K562 (cell line): ENCODE results near the gene F8A1. TPM values are rescaled to one million over a fixed set of nuclear protein-coding genes. Genes with fewer than 3 reads are reported as not detected.

Experiments used
- ATAC-seq: fragments of 200-7000 bp; cut with Tn5 transposase; 3 replicates; pipeline ENCODE4 v1.9.1; 2020; ENCODE audit warnings: moderate library complexity
- BruUV-seq: library from RNA; stranded (reverse); fragments of 400-500 nt; replicated peaks from 2 replicates; lab custom pipeline; 2021; lab: Mats Ljungman, UMichigan
- CTCF ChIA-PET: fragments of 300-600 bp; formaldehyde crosslinking; extraction: SDS; loops from one replicate; lab custom pipeline; 2021; ENCODE audit warnings: low intra/inter-chr PET ratio; lab: Yijun Ruan, JAX
- POLR2A ChIA-PET: fragments of 300-600, 350-650 bp; sonication (Branson Sonifier 250); formaldehyde crosslinking; extraction: SDS; loops from one replicate; lab custom pipeline; 2021; ENCODE audit warnings: antibody characterized with exemption, inconsistent platforms; lab: Yijun Ruan, JAX
- DNase-seq, 4 experiments: peaks; one replicate each; pipeline versions ENCODE4 v3.0.0 to v3.0.0-alpha.2; 2011 to 2018; ENCODE audit warnings: low spot score in 3 of 4, mixed read lengths in 3 of 4; ENCODE audit errors: extremely low read depth in 1 of 4
- FAIRE-seq: peaks from 2 replicates; lab custom pipeline; 2011; peaks lifted over from hg19 to GRCh38; lab: Jason Lieb, UNC
- H2AFZ ChIP-seq: 2 replicates; pipeline ENCODE4 v1.6.0; 2011; ENCODE audit warnings: low read depth, low read length, control low read depth, inconsistent platforms
- H3K27ac ChIP-seq: fragments of 200-600 bp; 3 replicates; pipeline ENCODE4 v1.8.0; 2011; ENCODE audit warnings: low read depth, mild to moderate bottlenecking, control low read depth, inconsistent platforms, low read length, moderate library complexity, mixed read lengths; ENCODE audit errors: extremely low read depth
- H3K27me3 ChIP-seq, 2 experiments: fragments of 300-600 bp in 1 of 2; 2 replicates in 1 of 2; 3 replicates in 1 of 2; pipeline versions ENCODE4 v1.6.0 to v1.8.0; 2011; ENCODE audit warnings: inconsistent platforms in 2 of 2, low read length in 2 of 2, mild to moderate bottlenecking in 1 of 2, mixed read lengths in 1 of 2, moderate library complexity in 1 of 2; ENCODE audit not compliant: control insufficient read depth in 2 of 2, insufficient read depth in 2 of 2
- H3K36me3 ChIP-seq: fragments of 300-600 bp; 3 replicates; pipeline ENCODE4 v1.8.0; 2011; ENCODE audit warnings: mild to moderate bottlenecking, low read length, inconsistent platforms; ENCODE audit not compliant: control insufficient read depth, insufficient read depth
- H3K4me1 ChIP-seq, 2 experiments: fragments of 200-600 bp in 1 of 2; replicated peaks in 1 of 2; 2 replicates in 1 of 2; 3 replicates in 1 of 2; pipeline versions ENCODE4 v1.5.1 to v1.8.0; 2011; ENCODE audit warnings: inconsistent platforms in 2 of 2, low read length in 2 of 2, mild to moderate bottlenecking in 1 of 2, mixed read lengths in 1 of 2, moderate library complexity in 1 of 2; ENCODE audit not compliant: control insufficient read depth in 2 of 2, insufficient read depth in 2 of 2
- H3K4me2 ChIP-seq: 2 replicates; pipeline ENCODE4 v1.6.1; 2011; ENCODE audit warnings: low read length, control low read depth, inconsistent platforms, mixed read lengths; ENCODE audit not compliant: insufficient read depth
- H3K4me3 ChIP-seq: fragments of 200-600 bp; sonication (generic), shearing (Covaris generic); 2 replicates; pipeline ENCODE4 v1.5.1; 2016; ENCODE audit warnings: control low read depth, inconsistent platforms
- H3K79me2 ChIP-seq: fragments of 200-600 bp; 3 replicates; pipeline ENCODE4 v1.8.0; 2011; ENCODE audit warnings: low read length, inconsistent platforms; ENCODE audit not compliant: control insufficient read depth, insufficient read depth
- H3K9ac ChIP-seq, 2 experiments: 2 replicates each; pipeline versions ENCODE4 v1.6.0 to v1.6.1; 2011; ENCODE audit warnings: low read depth in 2 of 2, low read length in 2 of 2, control low read depth in 1 of 2, inconsistent platforms in 1 of 2, mild to moderate bottlenecking in 1 of 2, mixed read lengths in 1 of 2; ENCODE audit not compliant: insufficient read depth in 1 of 2
- H3K9me1 ChIP-seq: one replicate; pipeline ENCODE4 v1.6.0; 2011; ENCODE audit warnings: inconsistent platforms, mild to moderate bottlenecking, low read length, moderate library complexity; ENCODE audit not compliant: control insufficient read depth, insufficient read depth
- H3K9me3 ChIP-seq: replicated peaks from 2 replicates; pipeline ENCODE4 v1.5.1; 2011; ENCODE audit warnings: low read depth, low read length, inconsistent platforms; ENCODE audit not compliant: control insufficient read depth, insufficient read depth
- H4K20me1 ChIP-seq: replicated peaks from 2 replicates; pipeline ENCODE4 v1.6.1; 2011; ENCODE audit warnings: low read length, inconsistent platforms, mixed read lengths; ENCODE audit not compliant: control insufficient read depth, insufficient read depth
- CEBPB ChIP-seq: fragments of 450-650 bp; IDR thresholded peaks from 2 replicates; pipeline ENCODE4 v1.6.1; 2016; ENCODE audit warnings: missing genetic modification characterization, missing compliant biosample characterization
- CEBPG ChIP-seq, 3 experiments: fragments of 200-800 bp in 1 of 3; sonication (Bioruptor generic) in 1 of 3; sonication (generic) in 1 of 3; formaldehyde crosslinking in 1 of 3; IDR thresholded peaks in 2 of 3; conservative IDR thresholded peaks in 1 of 3; 2 replicates each; pipeline versions ENCODE4 v1.6.1 to v1.8.0; 2016 to 2022; ENCODE audit warnings: missing compliant biosample characterization in 2 of 3, missing genetic modification characterization in 2 of 3, mild to moderate bottlenecking in 1 of 3, missing genetic modification reagents in 1 of 3
- CHD1 ChIP-seq: fragments of 200-600 bp; sonication (generic); IDR thresholded peaks from one replicate; pipeline ENCODE4 v1.6.1; 2012; ENCODE audit warnings: mild to moderate bottlenecking, moderate library complexity, low read length, inconsistent platforms
- FOXA3 ChIP-seq, 2 experiments: fragments of 450-650 bp in 1 of 2; sonication (generic) in 1 of 2; formaldehyde crosslinking; IDR thresholded peaks in 1 of 2; conservative IDR thresholded peaks in 1 of 2; 2 replicates each; pipeline versions ENCODE4 v1.4.0 to v1.8.0; 2020 to 2022; ENCODE audit warnings: mild to moderate bottlenecking in 2 of 2, missing genetic modification reagents in 1 of 2
- STAT5B ChIP-seq: fragments of 250-450 bp; sonication (Bioruptor Pico); IDR thresholded peaks from 2 replicates; pipeline ENCODE4 v1.8.0; 2021; ENCODE audit warnings: mild to moderate bottlenecking, inconsistent platforms
- TBP ChIP-seq: optimal IDR thresholded peaks from 2 replicates; pipeline ENCODE3; 2011; ENCODE audit warnings: low read depth, low read length, improper control_type of control experiment
- ZSCAN29 ChIP-seq: fragments of 450-650 bp; IDR thresholded peaks from 2 replicates; pipeline ENCODE4 v1.6.1; 2017
- WGBS: fragments of 100-300 bp; shearing (Covaris generic); methylation state at CpG from one replicate; pipeline ENCODE4 v1.1.6; 2016; ENCODE audit warnings: low coverage, mixed read lengths; ENCODE audit not compliant: insufficient coverage; ENCODE audit errors: missing lambda C conversion rate; 5-methylcytosine and 5-hydroxymethylcytosine counted together
- in situ Hi-C: fragments of 300-500 bp; cut with MboI; formaldehyde crosslinking; loops from 4 replicates; pipeline ENCODE4 v1.15.0; 2018; ENCODE audit warnings: inconsistent platforms, mixed read lengths
- intact Hi-C: fragments of 100-400 bp; cut with micrococcal nuclease; formaldehyde crosslinking; loops from 2 replicates; pipeline ENCODE4 v1.14.2; 2022
- polyA plus RNA-seq, 8 experiments: library from polyadenylated mRNA; depleted of rRNA in 4 of 8; stranded (reverse) in 5 of 8; unstranded in 3 of 8; fragments of >200 nt; fragmentation: Nextera tagmentation in 2 of 8; fragmentation: Illumina TruSeq in 1 of 8; extraction: Ambion mirVana in 2 of 8; extraction: Trizol in 1 of 8; gene quantifications; 2 replicates each; pipeline versions ENCODE4 v1.2.1 to v1.2.3, GENCODE V29; 2011 to 2014; ENCODE audit warnings: inconsistent platforms in 1 of 8, missing spikeins in 1 of 8
- total RNA-seq, 7 experiments: library from RNA; depleted of rRNA in 6 of 7; stranded (reverse); fragments of >200 nt in 6 of 7; fragmentation: Illumina TruSeq in 2 of 7; extraction: Trizol in 2 of 7; gene quantifications; 2 replicates each; pipeline versions ENCODE4 v1.2.1 to v1.2.3, GENCODE V29; 2011 to 2021; ENCODE audit warnings: low replicate concordance in 1 of 7
- TF ChIP-seq, protein P1 (sequence below): fragments of 250-450 bp; sonication (Bioruptor Pico); IDR thresholded peaks from 2 replicates; pipeline ENCODE4 v1.4.0; 2020; ENCODE audit warnings: mild to moderate bottlenecking, moderate library complexity

Gene F8A1
- total and polyA plus RNA-seq, 9 of the 15 experiments (the other 6 are each of a cell fraction or from before 2014, with no cell fraction given) = 0.11 to 0.27 TPM; not detected in 7

DNA sequence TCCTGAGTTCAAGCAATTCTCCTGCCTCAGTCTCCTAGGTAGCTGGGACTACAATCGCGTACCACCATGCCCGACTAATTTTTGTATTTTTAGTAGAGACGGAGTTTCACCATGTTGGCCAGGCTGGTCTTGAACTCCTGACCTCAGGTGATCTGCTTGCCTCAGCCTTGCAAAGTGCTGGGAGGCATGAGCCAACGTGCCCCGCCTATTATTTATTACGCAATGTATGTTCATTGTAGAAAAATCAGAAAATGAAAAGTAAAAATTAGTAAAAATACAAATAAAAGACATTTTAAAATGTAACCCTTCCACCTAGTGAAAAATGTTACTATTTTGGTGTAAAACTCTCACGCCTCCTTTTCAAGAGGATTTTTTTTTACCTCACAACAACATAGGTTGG is 14.2 kb downstream of the F8A1 start:
- H3K79me2 ChIP-seq = no peaks in the 10 kb centered on the region
- H2AFZ ChIP-seq = no peak overlapping the region
- in situ Hi-C loops (no loop called here), intact Hi-C loops (no loop called here)
- 0 out of 5 replicates have a peak, but pooled peaks cover 0 to 2% of the 10 kb centered on the region in 2 experiments for H3K27me3 ChIP-seq
- H3K9me1 ChIP-seq = no peaks in the 10 kb centered on the region
- H3K4me1 ChIP-seq = no peaks in the 10 kb centered on the region
- no peak for TF ChIP-seq ZSCAN29
- TF ChIP-seq CEBPG (CRISPR knock-in tag; IDR thresholded peaks at IDR 0.05) = no peak
- peak in 1 of 2 experiments; percentile 81; a peak in 2 of 4 replicates for TF ChIP-seq CEBPG (tag; conservative IDR thresholded peaks at IDR 0.05 in 1 of 2, IDR thresholded peaks at IDR 0.05 in 1 of 2)
- TF ChIP-seq CEBPB (tag) = peak; percentile 82
- no peak overlapping the region for H3K9ac ChIP-seq
- BruUV-seq = no TSS peak
- H3K27ac ChIP-seq = no peak overlapping the region
- WGBS = 9% methylated on average over 6 of the region's 8 CpGs
- no peaks in the 10 kb centered on the region for H3K9me3 ChIP-seq
- no peak overlapping the region for H3K4me2 ChIP-seq
- H4K20me1 ChIP-seq = no peaks in the 10 kb centered on the region
- H3K36me3 ChIP-seq = no peaks in the 10 kb centered on the region
- CTCF ChIA-PET = no interaction called here
- POLR2A ChIA-PET = no interaction called here
- no peak overlapping the region for H3K4me3 ChIP-seq
- no peak for FAIRE-seq
- no peak for ATAC-seq
- DNase-seq = no peak

DNA sequence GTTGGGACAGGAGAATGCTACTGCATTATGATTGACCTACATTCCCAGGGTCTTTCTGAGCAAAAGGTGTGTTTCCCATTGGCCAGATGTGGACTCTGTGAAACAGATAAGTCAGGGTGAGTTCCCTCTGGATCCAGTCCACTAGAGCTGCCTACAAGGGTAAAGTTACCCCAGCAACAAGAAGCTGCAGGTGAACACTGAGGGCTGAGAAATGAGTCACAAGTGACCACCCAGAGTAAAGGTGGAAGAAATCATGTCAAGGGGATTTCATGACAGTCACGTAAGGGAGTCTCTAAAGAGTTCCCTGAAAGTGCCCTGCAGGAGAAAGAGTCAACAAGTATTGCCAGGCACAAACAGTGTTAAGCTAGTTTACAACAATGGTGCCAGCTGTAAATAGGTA is 16.3 kb downstream of the F8A1 start:
- ChIA-PET POLR2A (no interaction called here), CTCF (no interaction called here)
- no peaks in the 10 kb centered on the region for H3K4me1 ChIP-seq
- no peaks in the 10 kb centered on the region for H3K9me3 ChIP-seq
- no peak overlapping the region for H3K4me2 ChIP-seq
- no peak overlapping the region for H3K4me3 ChIP-seq
- FAIRE-seq (no peak), ATAC-seq (no peak), DNase-seq (no peak)
- BruUV-seq = no TSS peak
- H3K27me3 ChIP-seq = 0 out of 5 replicates have a peak, but pooled peaks cover 0 to 2% of the 10 kb centered on the region in 2 experiments
- no peaks in the 10 kb centered on the region for H4K20me1 ChIP-seq
- in situ Hi-C loops = no loop called here
- no peaks in the 10 kb centered on the region for H3K36me3 ChIP-seq
- 7% methylated on average over 1 of the region's 1 CpG for WGBS
- H3K9ac ChIP-seq = no peak overlapping the region
- no peaks in the 10 kb centered on the region for H3K79me2 ChIP-seq
- TF ChIP-seq, protein P1, sequence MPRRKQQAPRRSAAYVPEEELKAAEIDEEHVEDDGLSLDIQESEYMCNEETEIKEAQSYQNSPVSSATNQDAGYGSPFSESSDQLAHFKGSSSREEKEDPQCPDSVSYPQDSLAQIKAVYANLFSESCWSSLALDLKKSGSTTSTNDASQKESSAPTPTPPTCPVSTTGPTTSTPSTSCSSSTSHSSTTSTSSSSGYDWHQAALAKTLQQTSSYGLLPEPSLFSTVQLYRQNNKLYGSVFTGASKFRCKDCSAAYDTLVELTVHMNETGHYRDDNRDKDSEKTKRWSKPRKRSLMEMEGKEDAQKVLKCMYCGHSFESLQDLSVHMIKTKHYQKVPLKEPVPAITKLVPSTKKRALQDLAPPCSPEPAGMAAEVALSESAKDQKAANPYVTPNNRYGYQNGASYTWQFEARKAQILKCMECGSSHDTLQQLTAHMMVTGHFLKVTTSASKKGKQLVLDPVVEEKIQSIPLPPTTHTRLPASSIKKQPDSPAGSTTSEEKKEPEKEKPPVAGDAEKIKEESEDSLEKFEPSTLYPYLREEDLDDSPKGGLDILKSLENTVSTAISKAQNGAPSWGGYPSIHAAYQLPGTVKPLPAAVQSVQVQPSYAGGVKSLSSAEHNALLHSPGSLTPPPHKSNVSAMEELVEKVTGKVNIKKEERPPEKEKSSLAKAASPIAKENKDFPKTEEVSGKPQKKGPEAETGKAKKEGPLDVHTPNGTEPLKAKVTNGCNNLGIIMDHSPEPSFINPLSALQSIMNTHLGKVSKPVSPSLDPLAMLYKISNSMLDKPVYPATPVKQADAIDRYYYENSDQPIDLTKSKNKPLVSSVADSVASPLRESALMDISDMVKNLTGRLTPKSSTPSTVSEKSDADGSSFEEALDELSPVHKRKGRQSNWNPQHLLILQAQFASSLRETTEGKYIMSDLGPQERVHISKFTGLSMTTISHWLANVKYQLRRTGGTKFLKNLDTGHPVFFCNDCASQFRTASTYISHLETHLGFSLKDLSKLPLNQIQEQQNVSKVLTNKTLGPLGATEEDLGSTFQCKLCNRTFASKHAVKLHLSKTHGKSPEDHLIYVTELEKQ (CRISPR knock-in tag) = no peak
- no peak for TF ChIP-seq TBP
- no peak for TF ChIP-seq CHD1
- TF ChIP-seq STAT5B (CRISPR knock-in tag) = no peak
- no peak for TF ChIP-seq FOXA3 (CRISPR knock-in tag; conservative IDR thresholded peaks at IDR 0.05 in 1 of 2, IDR thresholded peaks at IDR 0.05 in 1 of 2)
- no peak overlapping the region for H2AFZ ChIP-seq
- no peak overlapping the region for H3K27ac ChIP-seq
- no peaks in the 10 kb centered on the region for H3K9me1 ChIP-seq
- intact Hi-C loops = no loop called here
